ENCODE measurements around the gene FAM50A. TPM values are rescaled to one million over a fixed set of nuclear protein-coding genes. Genes with fewer than 3 reads are reported as not detected.
"Not testable (repeated sequence)": the region's sequence is repeated elsewhere in the genome, so short reads cannot be mapped to it uniquely, and the experiment has no call there.

FAM50A gene
- total RNA-seq, 2 donors from 2014 or later, result 58.1 to 58.6 TPM

DNA sequence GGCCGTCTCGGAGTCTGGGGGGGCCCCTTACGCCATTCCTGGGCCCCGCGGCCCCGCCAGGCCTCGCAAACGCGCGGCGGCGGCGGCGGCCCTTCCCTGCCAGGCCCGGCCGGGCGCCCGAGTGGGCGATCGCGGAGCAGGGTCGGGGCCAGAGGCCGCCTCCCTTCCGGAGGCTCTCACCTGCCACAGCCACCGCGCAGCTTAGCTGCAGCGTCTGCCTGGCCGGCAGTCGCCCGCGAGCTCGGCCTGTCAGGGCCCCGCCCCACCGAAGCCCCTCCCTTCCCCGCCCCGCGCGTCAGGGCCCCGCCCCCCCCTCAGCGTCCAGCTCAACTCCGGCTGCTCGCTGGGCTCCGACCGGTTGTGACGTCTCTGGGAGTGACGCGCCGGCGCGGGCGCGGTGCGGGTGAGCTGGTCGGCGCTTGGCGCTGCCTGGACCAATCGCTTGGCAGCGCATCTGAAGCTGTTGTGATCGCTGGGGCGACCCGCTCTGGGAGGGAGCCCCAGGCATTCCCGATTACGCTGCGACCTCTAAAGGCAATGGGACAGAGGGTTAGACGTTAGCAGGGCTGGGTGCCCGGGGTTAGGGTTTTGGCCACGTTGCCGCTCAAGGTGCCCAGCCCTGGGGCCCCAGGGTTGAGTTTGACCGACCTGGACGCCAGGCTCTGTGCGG, 46.6 kb downstream of the FAM50A start, which contains the start of gene SLC10A3:
TSS of gene SLC10A3 (minus strand) at position 216 of the 670 bp plus-strand sequence. CDS start 1,689 bp downstream, outside the sequence.
- peak; percentile 68 to 86 (median 82) for DNase-seq
- peak; percentile 88 for ATAC-seq
- H3K4me3 Mint-ChIP-seq, result peak within 1 kb of the TSS; percentile 92
- H3K27me3 Mint-ChIP-seq, result no peaks in the 10 kb centered on the region
- H3K9me3 ChIP-seq (ENCODE audit: control insufficient read depth, low read length, poor library complexity, severe bottlenecking), result no peaks in the 10 kb centered on the region
- H3K27ac Mint-ChIP-seq, result peak within 1 kb of the TSS; percentile 89
- H3K36me3 Mint-ChIP-seq (ENCODE audit: low read depth), result peaks cover 2% of the 10 kb centered on the region
- peaks cover 13% of the 10 kb centered on the region for H3K4me1 Mint-ChIP-seq

DNA sequence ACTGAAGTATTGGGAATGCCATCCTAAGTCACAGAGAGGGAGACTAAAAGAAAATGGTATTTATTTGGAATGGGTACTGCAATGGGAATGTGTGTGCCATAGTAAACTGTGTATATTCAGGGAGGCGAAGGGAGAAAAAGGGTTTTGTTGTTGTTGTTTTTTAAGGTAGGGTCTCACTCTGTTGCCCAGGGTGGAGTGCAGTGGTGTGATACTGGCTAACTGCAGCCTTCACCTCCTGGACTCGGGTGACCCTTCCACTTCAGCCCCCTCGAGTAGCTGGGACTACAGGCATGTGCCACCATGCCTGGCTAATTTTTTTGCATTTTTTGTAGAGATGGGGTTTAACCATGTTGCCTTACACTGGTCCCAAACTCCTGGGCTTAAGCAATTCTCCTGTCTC, 50.8 kb downstream of the FAM50A start:
- H3K36me3 Mint-ChIP-seq (ENCODE audit: low read depth), result no peaks in the 10 kb centered on the region
- peaks cover 1% of the 10 kb centered on the region for H3K4me1 Mint-ChIP-seq
- no peaks in the 10 kb centered on the region for H3K27me3 Mint-ChIP-seq
- DNase-seq, result no peak
- no peak overlapping the region for H3K4me3 Mint-ChIP-seq
- H3K27ac Mint-ChIP-seq, result no peak overlapping the region
- no peaks in the 10 kb centered on the region for H3K9me3 ChIP-seq (ENCODE audit: control insufficient read depth, low read length, poor library complexity, severe bottlenecking)
- no peak for ATAC-seq

DNA sequence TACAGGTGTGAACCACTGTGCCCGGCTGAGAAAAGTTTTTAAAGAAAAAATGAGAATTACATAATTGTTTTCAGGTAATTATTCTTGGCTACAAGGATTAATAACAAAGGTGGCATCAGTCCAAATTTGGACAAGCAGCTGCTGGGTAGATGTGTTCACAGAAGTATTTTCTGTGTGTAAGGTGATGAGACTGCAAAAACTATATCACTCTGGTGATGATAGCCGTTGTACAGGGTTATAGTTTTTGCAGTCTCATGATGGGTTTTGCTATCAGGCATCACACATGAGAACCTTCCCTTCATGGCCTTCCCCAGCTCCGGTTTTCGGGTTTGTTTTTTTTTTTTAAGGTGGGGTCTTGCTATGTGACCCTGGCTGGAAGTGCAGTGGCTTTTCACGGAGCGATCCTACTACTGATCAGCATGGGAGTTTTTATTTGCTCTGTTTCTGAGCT, 51.6 kb downstream of the FAM50A start:
- H3K4me3 Mint-ChIP-seq, result no peak overlapping the region
- H3K9me3 ChIP-seq (ENCODE audit: control insufficient read depth, low read length, poor library complexity, severe bottlenecking), result no peaks in the 10 kb centered on the region
- no peaks in the 10 kb centered on the region for H3K27me3 Mint-ChIP-seq
- DNase-seq (no peak), ATAC-seq (no peak)
- no peaks in the 10 kb centered on the region for H3K36me3 Mint-ChIP-seq (ENCODE audit: low read depth)
- H3K4me1 Mint-ChIP-seq, result no peaks in the 10 kb centered on the region
- H3K27ac Mint-ChIP-seq, result no peak overlapping the region

DNA sequence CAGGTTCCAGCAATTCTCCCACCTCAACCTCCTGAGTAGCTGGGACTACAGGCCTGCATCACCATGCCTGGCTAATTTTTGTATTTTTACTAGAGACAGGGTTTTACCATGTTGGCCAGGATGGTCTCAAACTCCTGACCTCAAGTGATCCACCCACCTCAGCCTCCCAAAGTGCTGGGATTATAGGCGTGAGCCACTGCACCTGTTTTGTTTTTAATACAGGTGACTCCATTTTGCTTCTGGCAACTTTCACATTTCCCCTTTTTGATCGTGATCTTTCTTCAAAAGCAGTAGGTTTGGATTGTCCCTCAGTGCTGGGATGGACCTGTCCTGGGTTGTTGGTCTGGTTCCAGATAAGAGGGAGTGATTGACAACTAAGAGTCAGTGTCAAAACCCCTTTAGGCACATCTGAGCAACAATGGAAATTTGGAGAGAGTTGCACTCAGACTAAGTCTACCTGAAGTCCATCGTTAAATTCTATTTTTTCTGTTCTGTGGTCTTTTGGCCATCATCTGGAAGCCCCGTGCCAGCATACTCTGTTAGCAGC, 52.7 kb downstream of the FAM50A start:
- H3K9me3 ChIP-seq (ENCODE audit: control insufficient read depth, low read length, poor library complexity, severe bottlenecking); H3K4me1 Mint-ChIP-seq; H3K27ac Mint-ChIP-seq; ATAC-seq; H3K36me3 Mint-ChIP-seq (ENCODE audit: low read depth); H3K27me3 Mint-ChIP-seq; DNase-seq; H3K4me3 Mint-ChIP-seq: not testable (repeated sequence)

Other genes starting within 250 kb of the FAM50A start
- not detected for gene OPN1MW2, start 224.4 kb upstream of the FAM50A start, total RNA-seq
- not detected for gene OPN1MW3, start 186.6 kb upstream of the FAM50A start, total RNA-seq
- gene TEX28, start 149.0 kb upstream of the FAM50A start, total RNA-seq, result not detected
- 1 to 10 TPM; 3.0 to 4.2 TPM for gene TKTL1, start 148.3 kb upstream of the FAM50A start, total RNA-seq
- 1,000 to 10,000 TPM; 1,780 to 2,536 TPM for gene FLNA, start 69.5 kb upstream of the FAM50A start, total RNA-seq
- 100 to 1,000 TPM; 121 to 132 TPM for gene EMD, start 64.8 kb upstream of the FAM50A start, total RNA-seq
- 1,000 to 10,000 TPM; 4,596 to 4,820 TPM for gene RPL10, start 45.8 kb upstream of the FAM50A start, total RNA-seq
- gene DNASE1L1, start 34.9 kb upstream of the FAM50A start, total RNA-seq, result 10 to 100 TPM; 20.5 to 22.6 TPM
- gene TAFAZZIN, start 32.6 kb upstream of the FAM50A start, total RNA-seq, result 10 to 100 TPM; 84.1 to 95.7 TPM
- 10 to 100 TPM; 41.4 to 43.0 TPM for gene ATP6AP1, start 15.5 kb upstream of the FAM50A start, total RNA-seq
- 100 to 1,000 TPM; 189 to 223 TPM for gene GDI1, start 7.0 kb upstream of the FAM50A start, total RNA-seq
- gene PLXNA3, start 14.1 kb downstream of the FAM50A start, total RNA-seq, result 10 to 100 TPM; 66.3 to 78.6 TPM
- gene LAGE3, start 35.1 kb downstream of the FAM50A start, total RNA-seq, result 1 to 10 TPM; 9.1 to 9.5 TPM
- gene UBL4A, start 42.5 kb downstream of the FAM50A start, total RNA-seq, result 10 to 100 TPM; 15.2 to 30.6 TPM
- 10 to 100 TPM; 23.9 to 29.5 TPM for gene SLC10A3, start 46.5 kb downstream of the FAM50A start, total RNA-seq
- 10 to 100 TPM; 32.5 to 34.0 TPM for gene FAM3A, start 72.1 kb downstream of the FAM50A start, total RNA-seq
- 10 to 100 TPM; 28.5 to 44.9 TPM for gene G6PD, start 102.7 kb downstream of the FAM50A start, total RNA-seq
- 10 to 100 TPM; 35.9 to 45.1 TPM for gene IKBKG, start 103.5 kb downstream of the FAM50A start, total RNA-seq
- not detected for gene CTAG1A, start 141.0 kb downstream of the FAM50A start, total RNA-seq
- not detected for gene CTAG1B, start 175.1 kb downstream of the FAM50A start, total RNA-seq
- not detected for gene CTAG2, start 209.4 kb downstream of the FAM50A start, total RNA-seq